ENCODE data around the gene BCR.

GRCh38 chr22:23278883-23279675 lies 98.8 kb downstream of the BCR start:
- TF ChIP-seq CTCF (IDR thresholded peaks at IDR 0.05): no peak
- TF ChIP-seq EP300 (IDR thresholded peaks at IDR 0.05): no peak
- no peak for TF ChIP-seq POLR2A (IDR thresholded peaks at IDR 0.05)
